Inferior parietal cortex (tissue), 1 donor: ENCODE results near the gene KRTAP5-5.
"Not testable (repeated sequence)": the region's sequence is repeated elsewhere in the genome, so short reads cannot be mapped to it uniquely, and the experiment has no call there.

ENCODE experiments used
- DNase-seq: peaks from one replicate; pipeline ENCODE4 v3.0.0-alpha.2; 2016; ENCODE audit errors: extremely low spot score

Gene KRTAP5-5

DNA sequence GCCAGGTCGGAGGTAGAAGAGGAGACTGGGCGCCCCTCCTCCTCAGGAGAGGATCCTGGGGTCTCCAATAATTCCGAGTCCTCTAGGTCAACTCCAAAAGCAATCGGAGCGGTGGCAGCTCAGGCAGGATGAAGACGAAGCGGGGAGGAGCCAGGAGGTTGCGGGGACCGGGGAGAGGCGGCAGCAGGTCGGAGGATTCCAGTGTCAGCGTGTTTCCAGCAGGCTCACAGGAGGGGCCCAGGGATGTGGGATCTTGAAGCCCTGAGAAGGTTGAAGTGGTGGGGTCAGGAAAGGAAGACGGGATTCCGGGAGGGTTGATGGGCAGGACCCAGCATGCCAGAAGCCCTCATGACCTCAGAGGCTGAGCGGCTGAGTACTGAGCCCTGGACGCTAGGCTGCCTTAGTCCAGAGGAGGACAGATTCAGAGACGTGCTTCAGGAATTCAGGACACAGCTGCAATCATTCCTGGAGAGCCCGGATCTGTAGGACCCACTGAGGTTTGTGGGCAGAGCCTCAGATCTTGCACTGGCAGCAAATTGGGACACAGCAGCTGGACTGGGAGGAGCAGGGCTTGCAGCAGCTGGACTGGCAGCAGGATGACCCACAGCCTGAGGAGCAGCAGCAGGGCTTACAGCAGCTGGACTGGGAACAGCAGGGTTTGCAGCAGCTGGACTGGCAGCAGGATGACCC lies 22.3 kb upstream of the KRTAP5-5 start:
- not testable (repeated sequence) for DNase-seq

DNA sequence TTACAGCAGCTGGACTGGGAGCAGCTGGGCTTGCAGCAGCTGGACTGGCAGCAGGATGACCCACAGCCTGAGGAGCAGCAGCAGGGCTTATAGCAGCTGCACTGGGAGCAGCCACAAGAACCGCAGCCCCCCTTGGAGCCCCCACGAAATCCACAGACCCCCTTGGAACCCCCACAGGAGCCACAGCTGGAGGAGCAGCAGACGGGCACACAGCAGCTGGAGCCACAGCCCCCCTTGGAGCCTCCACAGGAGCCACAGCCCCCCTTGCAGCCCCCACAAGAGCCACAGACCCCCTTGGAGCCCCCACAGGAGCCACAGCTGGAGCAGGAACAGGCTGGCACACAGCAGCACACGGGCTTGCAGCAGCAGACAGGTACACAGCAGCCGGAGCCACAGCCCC lies 21.7 kb upstream of the KRTAP5-5 start:
- DNase-seq: not testable (repeated sequence)

DNA sequence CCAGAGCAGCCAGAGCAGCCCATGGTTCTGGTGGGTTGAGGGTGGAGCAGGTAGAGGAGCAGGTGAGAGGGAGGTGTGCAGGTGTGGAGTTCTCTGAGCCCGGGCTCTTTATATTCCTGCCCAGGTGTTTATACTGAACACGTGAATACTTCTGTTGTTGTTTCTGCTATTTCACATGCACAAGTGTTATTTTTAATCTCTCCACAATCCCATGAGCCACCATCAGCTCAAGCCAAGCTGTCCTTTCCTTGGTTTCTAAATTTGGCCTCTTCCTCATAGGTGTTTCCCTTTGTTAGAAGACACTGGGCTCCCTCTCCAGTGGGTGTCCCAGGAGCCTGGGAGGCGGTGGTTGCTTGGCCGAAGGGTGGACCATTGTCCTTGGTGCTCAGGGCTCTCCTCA lies 21.2 kb upstream of the KRTAP5-5 start, which contains the start of gene KRTAP5-3:
Gene KRTAP5-3 (minus strand): TSS at position 101 of the 400 bp plus-strand sequence. CDS start 78 bp downstream, at position 23.
- no peak for DNase-seq

DNA sequence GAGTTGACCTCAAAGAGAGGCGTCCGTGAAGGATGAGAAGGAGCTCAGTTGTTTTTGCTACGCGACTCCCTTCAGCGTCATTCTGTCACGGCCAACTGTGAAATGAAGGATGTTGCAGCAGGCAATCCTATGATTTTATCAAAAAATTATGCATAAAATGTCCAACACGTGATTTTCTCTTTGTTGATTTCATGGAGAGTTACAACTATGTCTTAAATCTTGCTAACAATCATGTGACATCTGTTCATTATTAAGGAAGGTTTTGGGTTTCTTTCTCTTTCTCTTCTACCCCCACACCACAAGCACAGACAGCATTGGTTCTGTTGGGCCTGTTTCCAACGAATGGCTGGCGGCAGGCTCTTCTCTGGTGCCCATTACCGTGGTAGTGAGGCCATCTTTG lies 11.3 kb upstream of the KRTAP5-5 start:
- no peak for DNase-seq

DNA sequence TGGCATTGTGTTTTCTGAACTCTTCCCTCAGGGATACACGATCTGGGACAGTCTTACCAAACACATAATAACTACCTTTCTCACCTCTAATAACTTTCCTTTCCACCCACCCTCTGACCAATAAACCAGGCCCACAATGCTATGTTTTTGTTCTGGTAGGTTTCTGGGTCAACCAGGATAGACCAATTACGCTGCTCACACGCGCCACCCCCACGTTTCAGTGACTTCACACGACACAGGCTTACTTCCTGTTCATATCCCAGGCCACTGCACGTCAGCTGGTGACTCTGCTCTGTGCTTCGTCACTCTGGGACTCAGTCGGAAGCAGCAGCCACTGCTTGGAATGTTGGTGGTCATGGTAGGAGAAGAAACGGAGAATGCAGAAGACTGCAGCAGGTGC lies 10.1 kb upstream of the KRTAP5-5 start:
- DNase-seq: no peak

DNA sequence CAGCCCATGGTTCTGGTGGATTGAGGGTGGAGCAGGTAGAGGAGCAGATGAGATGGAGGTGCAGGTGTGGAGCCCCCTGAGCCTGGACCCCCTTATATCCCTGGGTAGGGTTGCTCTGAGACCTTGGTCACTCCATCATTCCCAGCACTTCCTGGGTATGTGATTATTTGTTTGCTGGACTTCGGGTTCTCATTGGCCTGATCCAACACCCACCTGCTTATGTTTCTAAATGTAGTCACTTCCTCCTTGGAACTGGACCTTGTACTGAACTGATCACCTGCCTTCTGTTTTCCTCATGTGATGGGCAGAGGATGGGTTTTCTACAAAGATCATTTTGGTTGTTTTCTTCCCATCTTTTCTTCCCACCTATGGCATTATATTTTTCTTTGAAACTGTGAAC lies 7.5 kb upstream of the KRTAP5-5 start, which contains the start of gene KRTAP5-4:
Gene KRTAP5-4 (minus strand): TSS at position 53 of the 400 bp plus-strand sequence. CDS start 45 bp downstream, at position 8.
- no peak for DNase-seq

DNA sequence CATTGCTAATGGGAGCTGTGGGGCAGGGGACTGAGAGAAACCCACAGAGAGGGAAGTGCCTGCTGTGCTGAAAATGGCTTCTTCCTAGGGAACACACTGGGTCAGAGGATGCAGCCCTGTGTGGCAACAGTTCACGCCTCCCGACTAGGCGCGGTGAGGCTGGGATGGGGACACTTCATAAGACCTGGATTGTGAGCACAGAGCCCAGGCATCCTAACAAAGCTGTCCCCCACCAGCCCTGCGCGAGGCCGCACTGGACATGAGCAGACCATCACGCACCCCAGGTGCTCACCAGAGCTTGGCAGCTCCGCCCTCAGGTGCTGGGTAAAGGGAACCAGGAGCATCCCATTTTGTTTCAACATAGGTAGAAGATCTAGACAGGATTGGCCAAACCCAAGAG lies 5.9 kb upstream of the KRTAP5-5 start:
- no peak for DNase-seq

DNA sequence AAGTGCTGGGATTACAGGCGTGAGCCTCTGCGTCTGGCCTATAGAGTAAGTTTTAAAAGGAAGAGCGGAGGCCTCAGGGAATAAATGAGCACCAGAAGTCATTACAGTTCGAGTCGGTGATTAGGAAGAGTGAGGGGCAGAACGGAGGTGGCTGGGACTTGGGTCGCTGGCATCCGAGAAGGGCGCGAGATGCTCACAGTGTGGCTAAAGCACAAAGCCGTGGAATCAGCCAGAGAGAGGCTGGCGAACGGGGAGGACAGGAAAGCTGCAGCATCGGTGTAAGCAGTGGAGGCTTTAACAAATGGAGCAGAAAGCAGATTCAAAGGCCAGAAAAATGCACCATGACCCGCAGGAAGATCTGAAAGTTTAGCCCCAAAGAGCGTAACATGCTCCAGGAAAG lies 5.0 kb upstream of the KRTAP5-5 start:
- no peak for DNase-seq

DNA sequence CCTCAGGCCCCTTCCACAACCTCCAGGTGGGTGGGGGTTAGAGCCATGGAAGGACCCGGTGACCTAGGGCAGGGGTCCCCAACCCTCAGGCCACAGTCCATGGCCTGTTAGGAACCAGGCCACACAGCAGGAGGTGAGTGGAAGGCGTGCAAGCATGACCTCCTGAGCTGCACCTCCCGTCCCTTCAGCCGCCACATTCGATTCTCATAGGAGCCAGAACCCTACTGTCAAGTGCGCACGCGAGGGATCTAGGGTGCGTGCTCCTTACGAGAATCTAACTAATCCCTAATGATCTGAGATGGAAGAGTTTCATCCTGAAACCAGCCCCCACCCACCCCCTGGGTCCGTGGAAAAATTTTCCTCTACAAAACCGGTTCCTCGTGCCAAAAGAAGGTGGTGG lies 4.0 kb upstream of the KRTAP5-5 start:
- no peak for DNase-seq

DNA sequence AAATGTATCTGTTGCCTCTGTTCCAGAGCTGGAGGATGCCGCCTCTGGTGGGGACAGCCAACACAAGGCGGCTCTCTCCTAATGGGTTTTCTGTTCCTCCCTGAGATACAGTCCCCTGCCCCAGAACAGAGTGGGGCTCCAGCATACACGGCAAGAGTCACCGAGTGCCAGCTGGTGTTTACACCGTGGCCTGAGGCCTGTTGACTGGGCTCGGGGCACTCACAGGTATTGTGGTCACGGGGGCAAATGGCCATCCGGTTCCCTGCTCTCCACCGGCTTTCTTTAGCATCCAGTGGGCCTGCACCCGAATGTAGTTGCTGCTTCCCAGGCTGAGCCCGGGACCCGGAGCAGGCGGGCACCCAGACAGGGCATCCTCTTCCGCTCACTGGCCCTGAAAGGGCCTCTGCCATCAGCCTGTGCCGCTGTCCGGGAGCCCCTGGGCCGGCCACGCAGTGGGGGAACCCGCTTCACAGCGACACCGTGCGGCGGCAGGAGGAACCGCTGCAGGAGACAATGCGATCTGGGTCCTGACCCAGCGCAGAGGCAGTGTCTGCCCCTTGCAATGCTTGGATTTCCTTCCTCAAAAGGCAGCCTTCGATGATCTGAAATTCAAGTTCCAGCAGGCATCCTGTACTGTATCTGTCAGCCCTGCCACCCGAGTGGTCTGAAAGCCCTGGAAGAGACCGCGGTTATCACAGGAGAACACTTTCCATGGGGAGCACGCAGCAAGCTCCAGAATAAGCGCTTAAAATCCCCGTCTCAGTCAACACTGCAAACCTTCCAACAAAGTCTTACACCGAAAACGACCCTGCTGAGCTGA lies 859 bp upstream of the KRTAP5-5 start:
- DNase-seq: peak; percentile 53

DNA sequence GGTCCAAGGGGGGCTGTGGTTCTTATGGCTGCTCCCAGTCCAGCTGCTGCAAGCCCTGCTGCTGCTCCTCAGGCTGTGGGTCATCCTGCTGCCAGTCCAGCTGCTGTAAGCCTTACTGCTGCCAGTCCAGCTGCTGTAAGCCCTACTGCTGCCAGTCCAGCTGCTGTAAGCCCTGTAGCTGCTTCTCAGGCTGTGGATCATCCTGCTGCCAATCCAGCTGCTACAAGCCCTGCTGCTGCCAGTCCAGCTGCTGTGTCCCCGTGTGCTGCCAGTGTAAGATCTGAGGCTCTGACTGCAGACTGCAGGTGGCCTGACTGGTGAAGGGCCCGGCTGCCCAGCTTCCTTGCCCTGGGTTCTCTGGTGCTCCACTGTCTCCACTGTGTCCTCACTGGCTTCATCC lies 696 bp downstream of the KRTAP5-5 start:
- no peak for DNase-seq

DNA sequence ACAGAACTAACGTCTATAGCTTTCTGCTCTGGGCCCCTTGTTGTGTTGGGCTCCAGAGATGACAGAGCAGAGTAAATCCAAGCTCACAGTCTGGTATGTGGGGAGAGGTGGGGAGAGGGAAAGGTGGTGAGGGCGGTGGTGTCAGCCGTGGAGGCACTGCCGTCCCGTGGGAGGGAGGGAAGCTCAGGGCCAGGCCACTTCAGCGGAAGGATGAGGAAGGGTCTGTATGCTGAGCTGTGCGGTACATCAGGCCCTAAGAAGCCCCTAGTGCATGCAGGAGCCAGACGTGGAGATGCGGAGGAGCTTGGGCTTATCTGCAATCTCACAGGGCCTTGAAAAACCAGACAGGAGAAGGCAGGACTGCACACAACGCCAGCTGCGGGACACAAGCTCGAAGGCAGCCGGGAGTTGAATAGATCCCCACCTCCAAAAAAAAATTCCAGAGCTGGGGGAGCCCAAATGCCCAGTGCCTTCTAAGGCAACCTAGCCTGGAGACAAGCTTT lies 1.5 kb downstream of the KRTAP5-5 start:
- DNase-seq: no peak

DNA sequence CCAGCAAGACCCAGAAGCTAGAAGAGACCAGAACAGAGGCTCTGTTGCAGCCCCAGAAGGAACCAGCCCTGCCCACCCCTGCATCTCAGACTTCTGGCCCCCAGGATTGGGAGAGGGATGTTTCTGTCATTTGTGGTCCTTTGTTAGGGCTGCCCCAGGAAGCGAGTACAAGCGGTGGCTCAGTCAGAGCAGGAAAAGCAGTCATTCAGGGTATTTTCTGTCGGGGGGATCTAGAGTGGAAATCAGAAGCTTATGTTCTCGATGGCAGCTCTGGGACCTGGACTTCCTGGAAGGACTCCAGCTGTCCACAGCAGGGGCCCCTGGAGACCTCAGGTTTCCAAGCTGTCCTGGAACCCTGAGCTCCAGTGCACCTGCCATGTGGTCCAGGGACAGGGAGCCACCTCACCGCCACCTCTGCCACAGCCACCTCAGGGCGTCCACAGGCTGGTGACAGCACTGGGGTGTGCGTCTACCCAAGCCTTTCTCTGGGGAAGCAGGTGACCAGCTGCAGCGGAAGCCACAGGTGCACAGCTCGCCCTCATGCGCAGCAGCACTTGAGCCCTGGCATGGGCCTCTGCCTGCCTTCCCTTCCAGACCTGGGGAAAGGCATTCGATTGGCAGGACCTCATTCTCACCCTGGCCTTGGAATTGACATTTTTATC lies 2.6 kb downstream of the KRTAP5-5 start:
- DNase-seq: no peak

DNA sequence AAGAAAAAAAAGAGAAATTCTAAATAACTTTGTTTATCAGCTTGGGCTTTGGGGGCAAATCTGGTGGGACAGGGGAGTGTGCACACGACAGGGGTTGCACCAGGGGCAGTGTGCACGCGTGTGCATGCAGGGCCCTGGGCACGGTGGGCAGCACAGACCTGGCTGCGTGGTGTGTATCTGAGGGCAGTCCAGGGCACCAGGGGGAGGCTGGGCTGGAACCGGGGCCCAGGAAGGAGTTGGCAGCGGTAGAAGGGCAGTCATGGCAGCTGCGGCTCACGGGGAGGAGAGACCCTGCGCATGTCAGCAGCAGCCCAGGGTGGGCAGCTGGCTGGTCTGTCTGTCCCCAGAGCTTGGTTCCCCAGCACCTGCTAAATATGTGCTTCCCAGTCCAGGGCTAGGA lies 4.3 kb downstream of the KRTAP5-5 start:
- no peak for DNase-seq

DNA sequence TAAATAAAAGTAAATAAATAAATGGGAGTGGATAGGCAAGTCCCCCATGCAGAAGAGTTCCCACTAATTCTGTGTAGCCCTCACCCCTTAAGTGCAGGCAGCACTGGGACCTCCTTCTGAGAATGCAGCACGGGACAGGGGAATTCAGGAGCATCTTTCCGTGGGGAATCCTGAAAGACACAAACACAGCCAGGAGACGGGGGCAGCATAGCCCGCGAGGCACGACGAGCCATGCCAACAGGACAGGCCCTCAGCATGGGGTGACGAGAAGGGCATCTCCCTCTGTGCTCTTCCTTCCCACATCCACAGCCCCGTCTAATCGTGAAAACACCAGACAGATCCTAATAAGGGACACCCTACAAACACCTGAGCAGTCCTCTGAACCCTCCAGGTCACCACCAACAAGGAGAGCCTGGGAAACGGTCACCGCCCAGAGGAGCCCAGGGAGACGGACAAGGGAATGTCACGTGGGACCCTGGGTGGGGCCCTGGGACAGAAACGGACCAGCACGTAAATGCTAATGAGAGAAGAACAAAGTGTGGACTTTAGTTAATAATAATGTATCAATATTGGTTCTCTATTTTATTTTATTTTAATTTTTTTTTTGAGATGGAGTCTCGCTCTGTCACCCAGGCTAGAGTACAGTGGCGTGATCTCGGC lies 6.8 kb downstream of the KRTAP5-5 start:
- DNase-seq: no peak

DNA sequence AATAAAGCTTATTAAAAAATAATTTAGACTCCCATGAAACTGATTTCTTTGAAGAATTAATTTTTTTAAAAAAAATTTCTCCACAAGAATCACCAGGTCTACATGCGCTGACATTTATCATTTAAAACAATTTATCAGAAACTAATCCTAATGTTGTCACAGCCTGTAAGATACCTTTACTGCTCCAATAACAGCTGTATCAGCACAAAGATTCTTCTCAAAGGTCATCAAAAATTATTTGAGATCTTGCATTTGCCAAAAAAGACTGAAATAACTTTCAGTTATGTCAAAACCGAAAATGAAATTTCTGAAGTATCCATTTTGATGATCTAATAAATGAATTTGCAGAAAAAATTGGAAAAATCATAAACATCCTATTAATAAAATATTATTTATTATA lies 8.1 kb downstream of the KRTAP5-5 start:
- DNase-seq: no peak

DNA sequence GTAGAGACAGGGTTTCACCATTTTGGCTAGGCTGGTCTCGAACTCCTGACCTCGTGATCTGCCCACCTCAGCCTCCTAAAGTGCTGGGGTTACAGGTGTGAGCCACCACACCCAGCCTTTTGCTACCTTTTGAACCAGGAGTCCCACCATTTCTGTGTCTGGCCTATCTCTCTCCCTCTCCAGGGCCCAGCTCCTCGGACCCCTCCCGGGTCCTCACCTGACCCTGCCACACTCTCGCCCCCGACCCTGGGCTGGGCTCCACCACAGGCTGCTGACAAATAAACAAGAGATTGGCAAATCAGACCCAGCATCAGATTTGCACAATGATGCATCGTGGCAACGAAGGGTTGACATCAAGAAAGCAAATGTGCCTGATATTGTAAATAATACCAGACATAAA lies 8.8 kb downstream of the KRTAP5-5 start:
- no peak for DNase-seq

DNA sequence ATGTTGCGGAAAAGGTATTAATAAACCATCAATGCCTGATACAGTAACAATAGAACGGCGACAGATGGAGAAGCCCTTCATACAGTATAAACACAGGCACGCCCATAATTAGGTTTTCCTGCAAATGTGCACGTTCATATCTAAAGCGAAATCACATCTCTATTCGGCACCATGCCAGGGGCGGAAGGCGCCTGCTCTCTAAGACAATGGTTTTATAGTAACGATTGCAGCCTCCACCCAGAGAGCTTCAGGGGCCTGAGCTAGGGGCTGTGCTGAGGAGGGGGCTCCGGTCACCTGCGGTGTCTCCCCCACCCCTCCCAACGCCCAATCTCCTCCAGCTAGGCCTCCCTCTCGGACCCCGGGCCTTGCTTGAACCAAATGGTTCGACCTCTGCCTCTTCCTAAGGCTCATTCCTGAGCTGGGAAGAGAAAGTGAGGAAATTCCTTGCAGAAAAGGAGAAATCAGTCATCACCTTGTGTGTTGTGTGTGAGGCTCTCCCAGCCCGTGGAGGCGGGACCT lies 9.6 kb downstream of the KRTAP5-5 start:
- no peak for DNase-seq

DNA sequence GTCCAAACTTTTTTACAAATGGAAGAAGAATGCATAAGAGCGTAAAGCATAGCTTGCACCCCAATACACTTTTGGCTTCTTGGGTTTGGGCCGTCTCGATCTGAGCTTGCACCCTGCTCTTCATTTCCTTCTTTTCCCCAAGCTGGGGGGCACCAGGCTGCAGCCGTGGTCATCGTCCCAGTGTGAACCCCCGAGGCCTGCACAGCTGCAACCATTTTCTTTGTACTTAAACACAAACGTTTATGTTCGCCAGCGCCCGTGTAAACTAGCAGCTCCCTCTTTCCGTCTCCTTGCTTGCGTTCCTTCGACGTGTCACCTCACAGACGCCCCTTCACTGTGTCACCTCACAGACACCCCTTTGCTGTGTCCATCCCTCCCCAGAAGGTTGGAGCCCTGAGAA lies 10.1 kb downstream of the KRTAP5-5 start:
- DNase-seq: no peak

DNA sequence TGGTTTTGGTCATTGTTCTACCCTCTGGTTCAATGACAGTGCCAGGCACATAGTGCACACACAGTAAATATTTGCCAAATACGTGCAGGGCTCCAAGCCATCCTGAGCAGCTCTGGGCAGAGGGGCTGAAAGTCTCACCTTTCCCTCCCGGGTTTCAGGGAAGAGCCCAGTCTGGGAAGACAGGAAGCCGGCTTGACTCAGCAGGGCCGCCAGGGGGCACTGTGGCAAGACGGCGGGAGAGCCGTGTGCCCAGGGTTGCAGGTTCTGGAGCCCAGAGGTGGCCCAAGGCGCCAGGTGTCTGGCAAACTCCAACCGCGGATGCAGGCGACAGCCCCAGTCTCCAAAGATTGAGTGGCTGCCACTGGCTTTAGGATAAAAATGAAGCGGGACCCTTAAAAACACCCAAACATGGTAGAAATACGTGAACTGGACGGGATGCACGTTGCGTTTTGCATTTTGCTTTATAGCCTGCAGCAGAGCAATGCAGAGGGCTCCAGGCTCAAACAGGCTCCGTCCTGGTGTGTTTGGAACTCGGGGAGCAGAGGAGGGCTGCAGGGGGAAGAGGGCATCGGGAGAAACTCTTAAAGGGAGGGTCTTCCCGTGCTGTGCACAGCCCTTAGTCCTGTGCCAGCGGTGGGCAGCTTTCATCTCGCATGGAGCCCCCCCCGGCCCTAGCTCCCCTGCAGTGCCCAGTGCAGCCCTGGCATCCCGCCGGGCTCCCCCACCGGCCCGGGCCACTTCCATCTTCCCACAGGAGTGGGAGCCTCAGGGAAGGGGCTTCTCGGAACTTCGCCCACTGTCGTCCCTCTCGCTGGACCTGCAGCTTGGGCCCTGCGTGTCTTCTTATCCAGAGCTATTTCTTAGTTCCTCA lies 10.7 kb downstream of the KRTAP5-5 start:
- DNase-seq: peak; percentile 23

DNA sequence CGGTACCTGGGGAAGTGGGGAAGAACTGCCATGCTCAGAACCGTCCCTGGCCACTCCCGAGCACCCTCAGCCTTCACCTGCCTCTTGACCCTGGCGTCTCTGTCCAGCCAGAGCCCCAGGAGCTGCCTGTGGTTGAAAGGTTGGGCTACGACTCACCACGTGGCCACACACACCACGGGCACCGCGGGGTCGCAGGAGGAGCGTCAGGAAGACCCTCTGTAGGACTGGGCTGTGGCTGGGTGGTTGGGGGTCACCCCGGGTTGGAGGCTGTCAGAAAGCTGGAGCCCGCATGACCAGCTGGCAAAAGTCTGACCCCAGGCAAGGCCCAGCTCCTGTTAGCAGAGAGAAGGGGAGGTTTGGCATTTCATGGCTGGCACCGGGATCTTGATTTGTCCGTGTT lies 11.5 kb downstream of the KRTAP5-5 start:
- no peak for DNase-seq
